Measurements from ENCODE around the gene ZNF853.
A peak's percentile ranks its signal among the peaks of the same experiment; 100 is the strongest.

Gene ZNF853

GRCh38 chr7:6588566-6588965, 26.8 kb upstream of the ZNF853 start:
- POLR2A ChIA-PET = interaction anchor here (1.2 kb wide), 1 partner anchor 11 kb away, joined by 5 read pairs; the partner anchor contains the start of gene ZDHHC4
- DNase-seq (ENCODE audit: extremely low spot score) = no peak
- CTCF ChIA-PET = interaction anchor here (0.7 to 1.6 kb wide), 2 partner anchors 10 to 14 kb away, joined by 3 to 7 read pairs; no protein-coding TSS in a partner anchor
- no peak for TF ChIP-seq PKNOX1 (IDR thresholded peaks at IDR 0.05)
- TF ChIP-seq ARNT (IDR thresholded peaks at IDR 0.05) = no peak
- no peak for TF ChIP-seq HDGF (IDR thresholded peaks at IDR 0.05; ENCODE audit: borderline replicate concordance)
- TF ChIP-seq SUZ12 (IDR thresholded peaks at IDR 0.05) = no peak

GRCh38 chr7:6589151-6589828, 26.1 kb upstream of the ZNF853 start:
- POLR2A ChIA-PET = interaction anchor here (0.9 to 1.7 kb wide), 6 partner anchors 8 to 48 kb away, joined by 3 to 9 read pairs (median 3); partner anchors contain the start of genes ZDHHC4 and ZNF316

GRCh38 chr7:6589829-6590644, 25.4 kb upstream of the ZNF853 start, which contains the start of gene INTS15:
TSS of gene INTS15 (plus strand) at chr7:6590021. CDS start at chr7:6590284, 263 bp downstream.
- ChIA-PET POLR2A (interaction anchor here (0.9 to 1.7 kb wide), 6 partner anchors 8 to 47 kb away, joined by 3 to 9 read pairs (median 3); partner anchors contain the start of genes ZDHHC4 and ZNF316), CTCF (interaction anchor here (0.6 to 1.6 kb wide), 4 partner anchors 12 to 362 kb away, joined by 3 to 7 read pairs (median 4); no protein-coding TSS in a partner anchor)
- DNase-seq (ENCODE audit: extremely low spot score) = peak; percentile 93
- TF ChIP-seq ARNT (IDR thresholded peaks at IDR 0.05) (peak; percentile 69; the same call in 1 of the 2 replicates), LEF1 (IDR thresholded peaks at IDR 0.05; ENCODE audit: borderline replicate concordance) (peak; percentile 62; the same call in 1 of the 2 replicates), CTBP1 (IDR thresholded peaks at IDR 0.05; ENCODE audit: borderline replicate concordance) (no peak), FOXM1 (IDR thresholded peaks at IDR 0.05; ENCODE audit: borderline replicate concordance) (0 out of 2 replicates have a peak, but pooled peaks have one; percentile 60)

More at GRCh38 chr7:6589151-6589828, 26.1 kb upstream of the ZNF853 start:
- TF ChIP-seq FOXA1 (IDR thresholded peaks at IDR 0.05) (no peak), ARNT (IDR thresholded peaks at IDR 0.05) (no peak), SUZ12 (IDR thresholded peaks at IDR 0.05) (no peak), BHLHE40 (IDR thresholded peaks at IDR 0.05; ENCODE audit: borderline replicate concordance) (no peak), TARDBP (IDR thresholded peaks at IDR 0.05) (no peak), HDGF (IDR thresholded peaks at IDR 0.05; ENCODE audit: borderline replicate concordance) (no peak), FOXK2 (IDR thresholded peaks at IDR 0.05) (no peak), L3MBTL2 (conservative IDR thresholded peaks at IDR 0.05) (no peak)
- DNase-seq (ENCODE audit: extremely low spot score) = no peak
- CTCF ChIA-PET = interaction anchor here (0.6 to 1.6 kb wide), 5 partner anchors 11 to 363 kb away, joined by 3 to 7 read pairs (median 4); no protein-coding TSS in a partner anchor

GRCh38 chr7:6590645-6591110, 24.7 kb upstream of the ZNF853 start:
- CTCF ChIA-PET = interaction anchor here (1.1 kb wide), 1 partner anchor 74 kb away, joined by 3 read pairs; no protein-coding TSS in a partner anchor
- TF ChIP-seq FOXM1 (IDR thresholded peaks at IDR 0.05; ENCODE audit: borderline replicate concordance) = no peak
- no peak for TF ChIP-seq SUZ12 (IDR thresholded peaks at IDR 0.05)
- TF ChIP-seq CTBP1 (IDR thresholded peaks at IDR 0.05; ENCODE audit: borderline replicate concordance) = no peak
- TF ChIP-seq ELF4 (IDR thresholded peaks at IDR 0.05) = no peak
- no peak for TF ChIP-seq SP1 (IDR thresholded peaks at IDR 0.05)
- no peak for TF ChIP-seq FOXA1 (IDR thresholded peaks at IDR 0.05)
- TF ChIP-seq ARNT (IDR thresholded peaks at IDR 0.05) = no peak
- TF ChIP-seq TARDBP (IDR thresholded peaks at IDR 0.05) = no peak
- TF ChIP-seq L3MBTL2 (conservative IDR thresholded peaks at IDR 0.05) = no peak
- DNase-seq (ENCODE audit: extremely low spot score) = no peak
- POLR2A ChIA-PET = interaction anchor here (1.0 to 1.7 kb wide), 4 partner anchors 13 to 46 kb away, joined by 3 to 9 read pairs (median 4); partner anchors contain the start of genes ZDHHC4 and ZNF316

DNA sequence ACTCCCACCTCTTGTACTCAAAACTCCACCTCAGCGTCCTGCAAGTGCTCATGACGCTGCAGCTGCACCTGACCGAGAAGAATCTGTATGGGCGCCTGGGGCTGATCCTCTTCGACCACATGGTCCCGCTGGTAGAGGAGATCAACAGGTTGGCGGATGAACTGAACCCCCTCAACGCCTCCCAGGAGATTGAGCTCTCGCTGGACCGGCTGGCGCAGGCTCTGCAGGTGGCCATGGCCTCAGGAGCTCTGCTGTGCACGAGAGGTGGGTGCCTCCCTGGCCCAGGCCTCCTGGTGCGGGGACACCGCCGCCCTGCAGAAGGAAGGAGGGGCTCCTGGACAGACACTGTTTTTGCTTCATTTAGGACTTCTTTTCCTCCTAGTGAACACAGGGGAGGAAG, 15.3 kb upstream of the ZNF853 start:
- no peak for TF ChIP-seq CTBP1 (IDR thresholded peaks at IDR 0.05; ENCODE audit: borderline replicate concordance)
- DNase-seq (ENCODE audit: extremely low spot score) = no peak
- ChIA-PET POLR2A (interaction anchor here (0.8 kb wide), 1 partner anchor 11 kb away, joined by 3 read pairs; the partner anchor contains the start of gene INTS15), CTCF (no interaction called here)

GRCh38 chr7:6604458-6604857, 11.0 kb upstream of the ZNF853 start:
- TF ChIP-seq NFRKB (IDR thresholded peaks at IDR 0.05) (no peak), FOXA1 (IDR thresholded peaks at IDR 0.05) (no peak), TARDBP (IDR thresholded peaks at IDR 0.05) (no peak), ELF4 (IDR thresholded peaks at IDR 0.05) (no peak), BHLHE40 (IDR thresholded peaks at IDR 0.05; ENCODE audit: borderline replicate concordance) (no peak), FOXK2 (IDR thresholded peaks at IDR 0.05) (no peak), PKNOX1 (IDR thresholded peaks at IDR 0.05) (no peak), CTBP1 (IDR thresholded peaks at IDR 0.05; ENCODE audit: borderline replicate concordance) (no peak), FOXM1 (IDR thresholded peaks at IDR 0.05; ENCODE audit: borderline replicate concordance) (no peak), ZNF384 (IDR thresholded peaks at IDR 0.05) (no peak), L3MBTL2 (conservative IDR thresholded peaks at IDR 0.05) (no peak), SUZ12 (IDR thresholded peaks at IDR 0.05) (no peak), ARNT (IDR thresholded peaks at IDR 0.05) (no peak), SP1 (IDR thresholded peaks at IDR 0.05) (no peak), HDGF (IDR thresholded peaks at IDR 0.05; ENCODE audit: borderline replicate concordance) (no peak), LEF1 (IDR thresholded peaks at IDR 0.05; ENCODE audit: borderline replicate concordance) (no peak)
- CTCF ChIA-PET = no interaction called here
- no peak for DNase-seq (ENCODE audit: extremely low spot score)
- POLR2A ChIA-PET = no interaction called here

All from HEK293T (cell line).